ENCODE results near the gene AQP3.

GRCh38 chr9:33467526-33467925, 20.1 kb upstream of the AQP3 start:
- TF ChIP-seq CTCF (IDR thresholded peaks at IDR 0.05; ENCODE audit: insufficient read depth, low read length, poor library complexity, severe bottlenecking) (no peak), EZH2phosphoT487 (conservative IDR thresholded peaks at IDR 0.05; ENCODE audit: low read length) (no peak)
